ENCODE measurements around the gene SPTSSB.

Gene SPTSSB

DNA sequence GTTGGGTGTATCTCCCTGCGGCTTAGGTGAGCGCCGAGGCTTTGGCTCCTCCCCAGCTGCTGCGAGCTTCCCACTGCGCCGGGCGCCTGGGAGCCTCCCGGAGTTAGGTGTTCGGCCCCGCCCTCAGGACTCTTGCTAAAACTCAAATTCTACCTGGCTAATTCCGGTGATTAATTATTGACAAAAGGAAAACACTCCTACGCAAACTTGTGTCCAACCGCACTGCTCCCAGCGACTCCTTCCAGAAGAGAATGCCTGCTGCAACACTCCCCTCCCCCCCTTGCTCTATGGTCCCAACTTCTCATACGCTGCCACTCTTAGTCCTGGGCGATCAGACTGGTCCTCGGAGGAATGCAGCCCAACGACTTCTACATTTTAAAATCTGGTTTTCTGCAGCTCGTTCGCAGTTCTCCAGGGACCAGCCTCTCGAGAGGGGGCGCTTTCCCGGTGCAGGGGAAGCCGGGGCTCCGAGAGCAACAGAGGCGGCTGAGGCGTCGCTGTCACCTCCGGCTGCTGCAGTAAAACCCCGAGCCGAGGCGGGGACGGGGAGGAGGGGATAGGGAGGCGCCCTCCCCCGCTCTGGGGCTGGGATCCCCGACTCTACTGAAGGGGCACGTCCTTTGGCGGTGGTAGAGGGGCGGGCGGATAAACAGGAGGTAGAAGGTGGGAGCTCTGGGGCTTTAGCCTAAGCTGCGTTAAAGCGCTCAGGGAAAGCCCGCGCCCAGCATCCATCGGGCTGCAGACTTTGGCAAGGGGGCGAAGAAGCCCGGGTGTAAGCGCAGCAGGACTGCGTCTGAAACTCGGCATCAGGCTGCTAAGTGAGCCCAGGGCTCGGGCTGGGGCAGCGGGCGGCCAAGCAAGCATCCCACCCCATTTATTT, at the start of gene SPTSSB:
Gene SPTSSB (minus strand): TSS at position 77 of the 880 bp plus-strand sequence. CDS start 25,194 bp downstream, outside the sequence.
- peak; percentile 59 for DNase-seq

DNA sequence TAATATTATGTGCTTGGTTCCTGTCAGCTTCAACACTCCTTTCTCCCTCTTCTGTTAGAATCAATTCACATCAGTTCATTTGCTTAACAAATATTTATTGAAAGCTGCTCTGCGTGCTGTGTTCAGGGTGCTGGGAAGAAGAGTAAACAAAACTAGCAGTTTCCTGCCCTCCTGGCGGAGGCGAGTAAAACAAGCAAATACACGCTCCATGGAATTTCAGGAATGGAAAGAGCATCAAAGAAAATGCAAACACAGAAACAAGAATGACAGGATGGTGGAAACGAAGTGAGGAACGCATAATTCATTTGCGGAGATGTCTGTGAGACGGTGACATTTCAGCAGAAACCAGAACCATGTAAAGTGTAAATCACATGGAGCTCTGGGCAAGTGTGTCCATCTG, 49.4 kb upstream of the SPTSSB start:
- DNase-seq, result no peak

DNA sequence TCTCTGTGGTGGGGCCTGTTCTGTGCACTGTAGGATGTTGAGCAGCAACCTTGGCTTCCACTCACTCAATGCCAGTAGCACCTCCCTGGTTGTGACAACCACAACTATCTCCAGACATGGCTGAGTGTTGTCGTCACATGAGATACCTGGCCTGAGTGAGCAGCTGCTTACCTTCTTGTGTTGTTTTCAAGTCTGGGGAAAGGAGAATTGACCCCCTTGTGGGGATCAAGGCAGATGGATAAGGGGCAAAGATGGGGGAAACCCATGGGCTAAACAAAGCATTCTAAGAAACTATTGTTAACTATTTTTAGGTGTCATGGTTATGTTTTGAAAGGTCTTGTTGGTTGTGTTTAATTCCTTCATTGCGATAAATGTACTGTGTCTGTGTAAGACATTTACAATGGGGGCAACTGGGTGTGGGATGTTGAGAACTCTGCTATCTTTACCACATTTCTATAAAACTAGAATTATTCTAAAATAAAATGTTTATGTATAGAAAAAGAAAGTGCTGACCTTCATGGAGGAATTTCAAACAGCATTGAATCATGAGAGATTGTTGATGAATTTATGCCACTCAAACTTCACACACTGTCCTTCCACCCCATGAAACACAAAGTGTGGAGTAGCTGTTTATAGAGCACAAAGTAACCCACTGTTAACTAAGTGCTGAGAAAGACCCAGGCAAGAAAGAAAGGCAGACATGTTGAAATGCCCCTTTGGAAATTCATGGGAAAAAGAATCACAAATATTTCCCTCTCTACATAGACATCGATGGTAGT, 48.4 kb upstream of the SPTSSB start:
- no peak for DNase-seq

DNA sequence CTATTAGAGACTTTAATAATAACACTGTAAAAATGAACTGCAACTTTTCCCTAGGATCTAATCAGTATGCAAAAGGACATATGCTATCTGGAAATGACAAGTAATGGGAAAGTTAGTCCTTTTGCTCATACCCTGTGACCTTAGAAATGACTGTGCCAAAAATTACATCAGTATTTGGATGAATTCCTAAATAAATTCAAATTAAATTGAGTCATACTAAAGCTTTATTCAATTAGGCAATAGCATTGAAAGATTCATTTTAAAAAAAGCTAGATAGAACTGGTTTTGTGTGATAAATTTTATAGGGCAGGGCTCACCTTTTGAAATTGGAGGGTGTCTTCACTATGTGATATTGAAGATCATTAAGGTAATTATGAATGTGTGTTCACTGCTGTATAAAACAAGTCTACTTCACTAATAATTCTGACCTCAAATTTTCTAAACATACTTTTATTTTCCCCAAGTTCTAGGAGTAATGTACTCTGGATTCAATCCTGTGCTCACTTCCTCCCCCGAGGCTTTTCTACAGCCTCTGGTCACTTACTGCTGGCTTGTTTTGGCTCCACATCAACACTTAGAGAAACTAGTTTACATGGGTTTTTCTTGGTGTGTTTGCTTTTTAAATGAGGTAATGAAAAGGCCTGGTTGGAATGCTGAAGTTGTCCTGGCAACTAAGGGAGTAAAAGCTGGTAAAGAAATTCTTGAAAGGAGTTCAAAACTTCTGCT, 44.4 kb upstream of the SPTSSB start:
- no peak for DNase-seq

DNA sequence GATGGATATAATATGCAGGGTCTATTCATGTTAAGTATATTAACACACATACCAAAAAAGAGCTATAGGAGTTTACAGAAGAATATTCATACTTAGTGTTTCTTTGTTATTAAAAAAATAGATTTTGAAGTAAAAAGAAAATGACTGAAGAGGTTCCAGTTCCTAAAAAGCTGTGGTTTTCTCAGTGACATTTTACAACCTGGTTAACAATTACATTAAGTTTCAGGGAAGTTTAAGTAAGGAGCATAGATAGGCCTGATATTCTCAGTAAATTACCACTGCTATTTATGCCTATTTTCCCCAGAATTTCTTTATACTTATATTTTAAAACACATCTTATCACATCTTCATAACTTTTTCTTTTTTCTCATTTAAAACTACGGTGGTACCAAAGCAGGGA, 43.6 kb upstream of the SPTSSB start:
- no peak for DNase-seq

GRCh38 chr3:161413855-161414210, 42.5 kb upstream of the SPTSSB start:
- DNase-seq, result no peak

- no peak for DNase-seq
Measured at GRCh38 chr3:161413127-161413854, 42.0 kb upstream of the SPTSSB start.

DNA sequence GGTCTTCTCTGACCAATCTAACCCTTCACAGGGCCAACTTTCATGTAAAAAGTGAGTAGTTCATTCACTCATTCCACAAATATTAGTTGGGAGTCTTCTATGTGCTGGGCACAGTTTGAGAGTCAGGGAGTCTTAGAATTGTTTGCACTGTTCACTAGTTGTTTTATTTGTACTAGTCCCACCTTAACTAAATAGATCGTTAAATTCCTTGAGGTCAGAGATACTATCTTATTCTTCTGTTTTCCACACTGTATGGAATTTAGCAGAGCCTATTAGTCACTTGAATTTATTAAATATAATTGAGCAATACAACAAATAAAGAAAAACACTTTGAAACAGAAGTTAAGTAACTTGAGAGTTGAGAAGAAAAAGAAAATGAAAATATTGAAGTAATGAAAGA, 40.8 kb upstream of the SPTSSB start:
- no peak for DNase-seq

DNA sequence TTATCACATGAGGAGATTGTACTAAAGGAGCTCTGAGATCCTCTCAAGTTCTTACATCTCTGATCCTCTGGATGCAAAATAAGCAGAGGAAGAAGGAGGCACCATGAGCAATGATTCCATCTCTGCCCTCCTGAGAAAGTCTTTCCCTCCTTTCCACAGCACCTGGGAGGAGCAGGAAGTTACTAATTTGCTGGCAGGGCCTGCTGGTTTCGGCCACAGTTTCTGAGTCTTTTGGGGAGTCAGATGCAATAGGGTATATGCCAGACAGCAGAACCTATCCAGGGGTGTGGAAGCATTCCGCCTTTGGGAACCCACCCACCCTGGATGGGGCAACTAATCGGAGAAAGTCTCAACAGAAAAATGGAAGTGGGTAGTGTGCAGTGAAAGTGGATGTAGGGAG, 38.5 kb upstream of the SPTSSB start:
- no peak for DNase-seq

- DNase-seq, result peak; percentile 37
Measured at GRCh38 chr3:161409069-161409468, 37.8 kb upstream of the SPTSSB start.

- DNase-seq, result no peak
Measured at GRCh38 chr3:161406594-161407555, 35.6 kb upstream of the SPTSSB start.

DNA sequence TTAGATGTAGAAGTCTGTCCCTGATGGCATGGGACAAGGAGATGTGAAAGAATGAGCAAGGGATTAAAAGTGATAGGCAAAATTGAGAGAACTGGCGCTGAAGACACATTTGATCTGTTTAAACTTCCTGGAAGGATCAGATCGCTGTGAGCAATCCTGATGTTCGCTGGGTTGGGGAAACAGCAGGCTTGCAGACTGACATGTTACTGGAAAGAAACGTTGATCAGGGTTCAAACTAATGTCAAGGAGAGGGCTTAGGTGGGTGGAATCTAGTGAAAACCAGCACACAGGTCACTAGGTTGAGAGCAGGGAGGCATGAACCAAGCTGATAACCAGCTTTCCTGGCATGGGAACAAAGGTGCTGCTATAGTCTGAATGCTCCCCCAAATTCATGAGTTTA, 34.5 kb upstream of the SPTSSB start:
- DNase-seq, result no peak

DNA sequence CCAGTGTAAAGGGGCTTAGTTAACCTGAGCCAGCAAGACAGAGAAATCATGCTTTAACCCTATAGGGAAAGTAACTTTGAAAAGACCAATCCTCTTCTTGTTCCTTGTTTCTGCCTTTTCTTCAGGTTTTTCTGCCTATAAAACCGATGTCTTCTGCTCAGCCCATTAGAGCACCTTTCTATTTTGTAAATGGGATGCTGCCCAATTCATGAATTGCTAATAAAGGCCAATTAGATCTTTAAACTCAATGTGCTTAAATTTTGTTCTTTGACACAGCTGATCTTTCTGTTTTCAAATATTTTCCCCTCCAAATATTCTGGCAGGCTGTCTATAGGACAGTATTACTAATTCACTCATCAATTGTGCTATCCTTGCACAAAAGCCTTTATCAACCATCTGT, 33.8 kb upstream of the SPTSSB start:
- DNase-seq, result no peak

- no peak for DNase-seq
Measured at GRCh38 chr3:161403251-161403650, 31.9 kb upstream of the SPTSSB start.

- no peak for DNase-seq
Measured at GRCh38 chr3:161401389-161401788, 30.1 kb upstream of the SPTSSB start.

DNA sequence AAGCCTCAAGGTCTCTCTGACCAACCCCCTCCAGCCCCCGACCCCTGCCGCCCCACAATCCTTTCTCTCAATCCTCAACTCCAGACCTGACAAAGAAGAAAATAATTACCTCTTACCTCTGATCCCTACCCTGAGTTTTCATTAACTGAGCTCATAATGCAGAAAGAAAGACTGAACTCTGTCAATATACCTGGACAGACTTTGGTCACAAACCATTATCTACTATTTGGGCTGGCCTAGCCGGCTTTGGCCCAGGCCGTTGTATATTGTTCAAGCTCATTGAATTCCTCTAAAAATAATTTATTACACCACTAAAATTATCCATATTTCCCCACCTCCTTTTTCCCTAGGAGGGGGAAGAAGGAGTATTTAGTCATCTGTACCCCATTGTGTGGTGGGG, 29.3 kb upstream of the SPTSSB start:
- no peak for DNase-seq

DNA sequence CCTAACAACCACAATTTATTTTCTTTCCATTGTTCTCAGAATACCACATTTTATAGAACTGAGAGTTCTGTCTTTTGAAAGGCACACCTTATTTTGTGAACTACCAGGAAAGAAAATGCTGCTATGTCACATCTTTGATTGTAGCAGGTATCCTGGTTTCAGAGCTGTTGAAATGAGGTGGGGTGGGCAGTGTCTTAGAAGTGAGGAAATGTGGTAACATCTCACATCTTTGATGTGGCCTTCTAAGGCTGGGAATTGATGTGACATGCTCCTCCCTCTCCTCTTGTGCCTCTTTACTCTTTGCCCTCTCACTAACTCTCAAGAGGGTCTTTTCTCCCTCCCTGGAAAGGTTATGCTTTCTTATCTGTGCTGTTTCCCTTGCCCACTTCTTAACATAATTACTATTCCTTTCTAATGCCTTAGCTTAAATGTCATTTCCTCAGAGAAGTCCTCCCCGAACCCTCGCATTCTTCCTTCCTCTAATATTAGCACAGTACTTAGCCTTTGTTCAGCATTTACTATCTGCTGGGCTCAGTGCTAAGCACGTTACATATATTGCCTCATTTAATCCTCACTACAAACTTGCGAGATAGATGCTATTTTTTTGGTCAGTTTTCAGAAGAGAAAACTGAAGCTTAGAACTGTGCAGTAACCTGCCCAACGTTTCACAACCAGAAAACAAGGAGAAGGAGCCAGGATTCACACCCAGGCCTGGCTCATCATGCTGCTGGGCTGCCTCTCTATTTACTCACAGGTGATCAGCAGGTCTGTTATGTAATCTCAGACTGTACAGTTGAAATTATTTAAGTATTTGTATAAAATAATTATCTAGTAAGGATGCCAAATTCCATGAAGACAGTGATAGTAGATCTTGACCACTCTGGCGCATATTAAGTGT, 24.0 kb upstream of the SPTSSB start:
- DNase-seq, result no peak

- no peak for DNase-seq
Measured at GRCh38 chr3:161393803-161394202, 22.5 kb upstream of the SPTSSB start.

DNA sequence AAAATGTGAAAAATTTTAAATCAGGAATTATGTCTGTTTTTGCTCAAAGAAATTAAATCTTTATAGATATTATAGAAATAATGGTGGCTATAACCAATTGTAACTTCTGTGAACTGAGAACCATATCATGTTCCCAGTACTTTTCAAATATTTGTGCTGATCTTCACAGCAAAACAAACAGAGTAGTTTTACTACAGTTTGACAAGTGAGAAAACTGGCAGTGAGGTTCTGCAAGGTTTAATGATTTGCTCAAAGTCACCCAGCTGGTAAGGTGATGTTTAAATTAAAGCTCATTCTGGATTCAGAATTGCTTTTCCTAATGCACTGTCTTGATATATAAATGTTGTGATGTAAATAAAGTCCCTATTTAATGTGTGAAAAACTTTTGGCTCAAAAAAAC, 22.0 kb upstream of the SPTSSB start:
- DNase-seq, result no peak

DNA sequence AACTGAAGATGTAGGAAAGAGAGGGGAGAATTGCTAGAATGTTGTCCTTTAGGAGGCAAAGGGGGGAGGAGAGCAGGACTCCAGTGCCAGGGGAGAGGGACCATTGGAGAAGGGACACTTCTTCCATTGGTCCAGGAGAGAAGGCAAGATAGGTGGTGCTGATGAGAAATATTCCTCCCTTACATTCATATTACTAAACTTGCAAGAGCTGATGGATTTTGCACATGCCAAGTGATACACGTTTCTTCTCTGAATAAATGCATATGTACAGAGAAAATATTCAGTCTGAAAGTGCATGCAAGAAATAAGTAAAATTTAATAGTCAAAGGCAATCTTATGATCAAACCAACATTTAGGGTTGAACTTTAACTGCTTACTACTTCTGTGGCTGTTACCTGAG, 21.5 kb upstream of the SPTSSB start:
- no peak for DNase-seq

DNA sequence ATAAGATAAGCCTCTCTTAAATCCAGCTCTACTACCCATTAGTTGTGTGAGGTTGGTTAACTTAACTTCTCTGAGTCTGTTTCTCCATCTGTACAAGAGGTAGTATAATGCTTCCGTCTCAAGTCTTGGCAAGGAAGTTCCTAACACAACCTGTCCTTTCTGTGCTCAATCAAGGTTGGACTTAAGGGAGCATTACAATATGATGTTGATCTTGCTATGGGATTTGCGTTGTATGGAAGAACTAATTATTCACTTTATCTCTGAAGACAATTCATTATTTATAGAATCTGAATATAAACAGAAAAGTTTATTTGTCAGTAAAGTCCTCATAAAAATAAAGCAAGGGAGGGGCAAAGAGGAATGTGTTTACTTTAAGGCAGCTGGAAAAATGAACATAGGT, 18.9 kb upstream of the SPTSSB start:
- DNase-seq, result no peak
